ENCODE results near the gene ZWILCH. TPM values are rescaled to one million over a fixed set of nuclear protein-coding genes. Genes with fewer than 3 reads are reported as not detected.
A peak's percentile ranks its signal among the peaks of the same experiment; 100 is the strongest.

The ZWILCH gene
- total and polyA plus RNA-seq, 2 of the 4 experiments (the other 2 are of a cell fraction), result 10.5 to 22.2 TPM

GRCh38 chr15:66567897-66568296 is 62.8 kb downstream of the ZWILCH start (continued):
- TF ChIP-seq CHD1 (IDR thresholded peaks at IDR 0.05; ENCODE audit: low read depth, low read length), result no peak
- TF ChIP-seq SMC3 (IDR thresholded peaks at IDR 0.05; ENCODE audit: low read depth, low read length), result no peak

DNA sequence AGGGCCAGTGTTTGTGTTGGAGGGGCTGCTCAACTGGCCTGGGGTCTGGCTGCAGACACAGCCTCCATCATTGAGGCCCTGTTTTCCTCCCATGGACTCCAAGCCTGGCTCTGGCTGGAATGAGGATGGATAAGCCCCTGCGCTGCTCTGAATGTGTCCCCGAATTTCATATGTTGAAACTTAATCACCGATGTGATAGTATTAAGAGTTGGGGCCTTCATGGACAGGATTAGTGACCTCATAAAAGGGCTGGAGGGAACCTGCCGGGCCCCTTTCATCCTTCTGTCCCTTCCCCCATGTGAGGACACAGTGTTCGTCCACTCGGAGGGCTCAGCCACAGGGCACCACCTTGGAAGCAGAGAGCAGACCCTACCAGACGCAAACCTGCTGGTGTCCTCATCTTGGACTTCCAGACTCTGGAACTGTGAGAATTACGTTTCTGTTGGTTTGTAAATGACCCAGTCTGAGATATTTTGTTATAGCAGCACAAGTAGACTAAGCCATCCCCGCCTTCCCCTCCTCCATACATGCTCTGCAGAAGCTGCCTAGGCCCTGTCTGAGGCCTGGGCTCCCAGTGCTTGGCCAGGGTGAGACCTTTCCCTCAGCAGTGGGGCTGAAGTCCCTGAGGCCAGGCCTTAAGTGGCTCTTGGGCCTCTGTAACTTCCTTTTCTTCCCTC is 64.5 kb downstream of the ZWILCH start:
- DNase-seq (no peak), ATAC-seq (ENCODE audit: low read depth) (no peak)
- peaks cover 0 to 3% of the 10 kb centered on the region in 2 experiments; a peak in 1 of 4 replicates for H3K79me1 ChIP-seq (ENCODE audit: low read depth in 1 of 2, low read length in 2 of 2)
- H2BK15ac ChIP-seq (ENCODE audit: low read depth, low read length), result no peak overlapping the region
- ChIA-PET POLR2A (ENCODE audit: unreplicated experiment) (no interaction called here), CTCF (no interaction called here)
- H3K4me3 ChIP-seq (ENCODE audit: insufficient read depth, low read depth, low read length), result no peak overlapping the region
- no peak overlapping the region for H3K18ac ChIP-seq (ENCODE audit: low read depth, low read length)
- no peak overlapping the region for H3K14ac ChIP-seq (replicated peaks; ENCODE audit: low read depth, low read length)
- H3K4ac ChIP-seq (ENCODE audit: low read depth, low read length), result no peak overlapping the region; the same call in 1 of the 2 replicates
- H4K20me1 ChIP-seq (ENCODE audit: insufficient read depth, low read length), result no peaks in the 10 kb centered on the region; the same call in 1 of the 2 replicates
- dilution Hi-C loops (cut with HindIII; ENCODE audit: low sequenced_read_pairs, unreplicated experiment), result no loop called here
- no peak overlapping the region for H4K8ac ChIP-seq (ENCODE audit: low read depth in 2 of 2, low read length in 2 of 2)
- WGBS, 2 experiments (ENCODE audit: extremely low coverage in 2 of 2, insufficient read length in 1 of 2), result 90% methylated on average over 5 of the region's 9 CpGs; no CpG with 5 or more reads in 1 of the 2 experiments
- no peak overlapping the region for H2BK5ac ChIP-seq (ENCODE audit: low read depth, low read length, poor library complexity, severe bottlenecking)
- no peak overlapping the region for H3K27ac ChIP-seq (ENCODE audit: insufficient read depth, low read length)
- no peak overlapping the region for H3K4me2 ChIP-seq (ENCODE audit: low read depth, low read length)
- H3K56ac ChIP-seq (ENCODE audit: extremely low read depth, insufficient read depth, low read length), result no peak overlapping the region
- no peaks in the 10 kb centered on the region for H3K36me3 ChIP-seq (ENCODE audit: control insufficient read depth, insufficient read depth, low read length)
- H3K4me1 ChIP-seq (ENCODE audit: control insufficient read depth, insufficient read depth, low read length), result peaks cover 20% of the 10 kb centered on the region
- no peak overlapping the region for H2BK20ac ChIP-seq (ENCODE audit: low read depth, low read length)
- no peak overlapping the region for H2BK120ac ChIP-seq (ENCODE audit: low read depth, low read length)
- in situ Hi-C loops (cut with MboI; ENCODE audit: low sequenced_read_pairs), result no loop called here
- no peak overlapping the region for H3K23ac ChIP-seq (ENCODE audit: low read depth, low read length)
- H3K9me1 ChIP-seq (ENCODE audit: insufficient read depth, low read length), result peaks cover 12% of the 10 kb centered on the region
- no peak overlapping the region for H4K91ac ChIP-seq (ENCODE audit: insufficient read depth, low read depth, low read length)
- H3K27me3 ChIP-seq (ENCODE audit: control insufficient read depth, insufficient read depth, low read length), result no peaks in the 10 kb centered on the region
- H2AFZ ChIP-seq (replicated peaks; ENCODE audit: low read length, poor library complexity), result no peak overlapping the region
- no TSS peak for BruUV-seq (replicated peaks)
- TF ChIP-seq ELK1 (IDR thresholded peaks at IDR 0.05; ENCODE audit: borderline replicate concordance, low read depth, low read length), result no peak
- no peak for TF ChIP-seq RAD21 (IDR thresholded peaks at IDR 0.05; ENCODE audit: low read length)
- TF ChIP-seq USF2 (IDR thresholded peaks at IDR 0.05; ENCODE audit: low read depth, low read length), result no peak
- no peak for TF ChIP-seq CHD1 (IDR thresholded peaks at IDR 0.05; ENCODE audit: low read depth, low read length)
- peak overlapping the region; percentile 1 for H2AK9ac ChIP-seq (replicated peaks; ENCODE audit: low read depth, low read length, poor library complexity)
- H3K9me3 ChIP-seq (ENCODE audit: control insufficient read depth, insufficient read depth, low read length), result no peaks in the 10 kb centered on the region
- H3K9ac ChIP-seq (ENCODE audit: low read depth, low read length), result no peak overlapping the region
- no peak overlapping the region for H2AK5ac ChIP-seq (ENCODE audit: low read depth, low read length)
- intact Hi-C loops (cut with micrococcal nuclease), result no loop called here
- H4K5ac ChIP-seq (ENCODE audit: low read depth, low read length), result no peak overlapping the region
